Breast epithelium (tissue), 4 donors: Measurements from ENCODE around the gene KLF5. TPM values are rescaled to one million over a fixed set of nuclear protein-coding genes. Genes with fewer than 3 reads are reported as not detected.
"Not testable (repeated sequence)": the region's sequence is repeated elsewhere in the genome, so short reads cannot be mapped to it uniquely, and the experiment has no call there.

ENCODE experiments used
- DNase-seq, 2 donors: peaks; one replicate each; pipeline ENCODE4 v3.0.0-alpha.2; 2019; ENCODE audit warnings: low spot score in 2 of 2
- H3K27ac ChIP-seq, 2 donors: fragments of 200-600 bp; sonication (generic) in 1 of 2; one replicate each; pipeline ENCODE4 v1.5.1; 2016 to 2019; ENCODE audit warnings: mild to moderate bottlenecking in 1 of 2
- H3K27me3 ChIP-seq, 2 donors: fragments of 200-600 bp; sonication (generic) in 1 of 2; one replicate each; pipeline versions ENCODE4 v1.5.1 to v1.6.0; 2017 to 2019; ENCODE audit warnings: control low read depth in 1 of 2, mild to moderate bottlenecking in 1 of 2
- H3K36me3 ChIP-seq: fragments of 200-600 bp; one replicate; pipeline ENCODE4 v1.5.1; 2019
- H3K4me1 ChIP-seq, 2 donors: fragments of 200-600 bp; sonication (generic); one replicate each; pipeline ENCODE4 v1.5.1; 2016 to 2019; ENCODE audit warnings: control low read depth in 1 of 2
- H3K4me3 ChIP-seq, 3 donors: fragments of 200-600 bp; sonication (generic); 1 replicate in 2 of 3; 2 replicates in 1 of 3; pipeline ENCODE4 v1.5.1; 2016 to 2019; ENCODE audit warnings: mild to moderate bottlenecking in 3 of 3, moderate library complexity in 2 of 3
- H3K9me3 ChIP-seq, 2 donors: fragments of 200-600 bp; sonication (generic) in 1 of 2; one replicate each; pipeline ENCODE4 v1.5.1; 2016 to 2019; ENCODE audit warnings: control low read depth in 1 of 2
- CTCF ChIP-seq, 3 donors: fragments of 450-650 bp; IDR thresholded peaks; one replicate each; pipeline ENCODE4 v1.5.1; 2016 to 2017; ENCODE audit warnings: antibody characterized with exemption in 3 of 3, mild to moderate bottlenecking in 3 of 3, moderate library complexity in 3 of 3
- POLR2A ChIP-seq: fragments of 450-650 bp; IDR thresholded peaks from one replicate; pipeline ENCODE4 v1.6.1; 2016; ENCODE audit warnings: antibody characterized with exemption, mild to moderate bottlenecking, moderate library complexity
- POLR2AphosphoS5 ChIP-seq, 3 donors: sonication (generic); formaldehyde crosslinking; IDR thresholded peaks; one replicate each; pipeline ENCODE4 v1.6.1; 2017; ENCODE audit warnings: antibody characterized with exemption in 3 of 3
- intact Hi-C: fragments of 100-400 bp; cut with DNase I; formaldehyde crosslinking; loops from one replicate; pipeline ENCODE4 v1.15.1; 2023; ENCODE audit warnings: low total_unique reads
- total RNA-seq, 3 donors: library from RNA; depleted of rRNA; stranded (reverse); fragments of >200 nt; gene quantifications; one replicate each; pipeline ENCODE4 v1.1.0, GENCODE V29; 2016

Gene KLF5
- total RNA-seq, 3 donors from 2014 or later = 2.2 to 30.7 (median 10.5) TPM

DNA sequence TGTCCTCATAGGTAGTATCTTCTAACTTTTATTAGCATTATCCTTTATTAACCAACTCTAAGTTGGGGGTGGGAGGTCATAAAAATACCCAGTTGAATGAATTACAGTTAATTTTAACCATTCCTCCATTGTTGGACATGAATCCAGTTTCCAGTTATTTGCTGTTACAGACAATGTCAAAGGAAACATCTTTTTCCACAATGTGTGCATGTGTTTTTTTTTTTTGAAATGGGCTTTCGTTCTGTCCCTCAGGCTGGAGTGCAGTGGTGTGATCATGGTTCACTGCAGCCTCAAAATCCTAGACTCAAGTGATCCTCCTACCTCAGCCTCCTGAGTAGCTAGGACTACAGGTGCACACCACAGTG is 32.0 kb downstream of the KLF5 start:
- no peaks in the 10 kb centered on the region for H3K27me3 ChIP-seq
- intact Hi-C loops = no loop called here
- H3K4me1 ChIP-seq = no peaks in the 10 kb centered on the region
- H3K4me3 ChIP-seq = no peak overlapping the region
- TF ChIP-seq POLR2AphosphoS5 (IDR thresholded peaks at IDR 0.05) (no peak), CTCF (IDR thresholded peaks at IDR 0.05) (no peak), POLR2A (no peak)
- H3K27ac ChIP-seq = peak overlapping the region in 1 of 2 donors; percentile 63
- no peak for DNase-seq
- H3K36me3 ChIP-seq = no peaks in the 10 kb centered on the region
- peaks cover 0 to 5% of the 10 kb centered on the region in 2 donors for H3K9me3 ChIP-seq

- Histone ChIP-seq H3K9me3 (peaks cover 0 to 5% of the 10 kb centered on the region in 2 donors), H3K27ac (no peak overlapping the region), H3K27me3 (no peaks in the 10 kb centered on the region), H3K4me1 (no peaks in the 10 kb centered on the region), H3K4me3 (no peak overlapping the region), H3K36me3 (no peaks in the 10 kb centered on the region)
- no peak for TF ChIP-seq POLR2A
- TF ChIP-seq CTCF (IDR thresholded peaks at IDR 0.05) = no peak
- TF ChIP-seq POLR2AphosphoS5 (IDR thresholded peaks at IDR 0.05) = no peak
- intact Hi-C loops = no loop called here
- no peak for DNase-seq
These were observed 34.0 kb downstream of the KLF5 start for GRCh38 chr13:73092829-73093228.

DNA sequence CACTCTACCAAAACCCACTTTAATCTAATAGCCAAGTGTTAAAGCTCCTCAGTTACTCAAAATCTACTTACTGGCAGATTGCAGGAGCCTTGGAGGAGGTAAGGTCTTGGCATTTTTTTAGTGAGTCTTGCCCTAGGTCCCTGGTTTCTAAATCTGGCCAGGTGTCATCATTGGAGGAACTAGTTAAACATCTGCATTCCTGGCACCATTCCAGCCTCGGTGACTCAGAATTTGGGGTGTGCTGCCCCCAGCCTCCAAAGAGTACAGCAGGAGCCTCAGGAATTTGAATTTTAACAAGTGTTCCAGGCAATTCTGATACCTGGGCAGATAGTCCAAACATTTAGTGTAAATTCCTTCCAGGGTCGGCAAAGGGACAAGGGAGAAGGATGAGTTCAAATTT is 37.4 kb downstream of the KLF5 start:
- H3K27ac ChIP-seq = peak overlapping the region in 1 of 2 donors; percentile 6
- intact Hi-C loops = no loop called here
- DNase-seq = no peak
- H3K4me1 ChIP-seq = no peaks in the 10 kb centered on the region
- H3K9me3 ChIP-seq = no peaks in the 10 kb centered on the region
- no peak for TF ChIP-seq CTCF (IDR thresholded peaks at IDR 0.05)
- no peak for TF ChIP-seq POLR2AphosphoS5 (IDR thresholded peaks at IDR 0.05)
- TF ChIP-seq POLR2A = no peak
- no peak overlapping the region for H3K4me3 ChIP-seq
- H3K27me3 ChIP-seq = no peaks in the 10 kb centered on the region
- H3K36me3 ChIP-seq = no peaks in the 10 kb centered on the region

GRCh38 chr13:73096638-73097037 is 37.8 kb downstream of the KLF5 start:
- Histone ChIP-seq H3K27me3 (no peaks in the 10 kb centered on the region), H3K27ac (peak overlapping the region in 1 of 2 donors; percentile 6), H3K4me3 (no peak overlapping the region), H3K36me3 (no peaks in the 10 kb centered on the region), H3K9me3 (no peaks in the 10 kb centered on the region), H3K4me1 (no peaks in the 10 kb centered on the region)
- no peak for DNase-seq
- TF ChIP-seq CTCF (IDR thresholded peaks at IDR 0.05) = no peak
- TF ChIP-seq POLR2AphosphoS5 (IDR thresholded peaks at IDR 0.05) = no peak
- no peak for TF ChIP-seq POLR2A
- intact Hi-C loops = no loop called here

GRCh38 chr13:73100781-73101180 is 42.0 kb downstream of the KLF5 start:
- DNase-seq, H3K4me1 ChIP-seq, intact Hi-C loops, H3K9me3 ChIP-seq, H3K27ac ChIP-seq, H3K36me3 ChIP-seq, H3K4me3 ChIP-seq, H3K27me3 ChIP-seq: not testable (repeated sequence)

DNA sequence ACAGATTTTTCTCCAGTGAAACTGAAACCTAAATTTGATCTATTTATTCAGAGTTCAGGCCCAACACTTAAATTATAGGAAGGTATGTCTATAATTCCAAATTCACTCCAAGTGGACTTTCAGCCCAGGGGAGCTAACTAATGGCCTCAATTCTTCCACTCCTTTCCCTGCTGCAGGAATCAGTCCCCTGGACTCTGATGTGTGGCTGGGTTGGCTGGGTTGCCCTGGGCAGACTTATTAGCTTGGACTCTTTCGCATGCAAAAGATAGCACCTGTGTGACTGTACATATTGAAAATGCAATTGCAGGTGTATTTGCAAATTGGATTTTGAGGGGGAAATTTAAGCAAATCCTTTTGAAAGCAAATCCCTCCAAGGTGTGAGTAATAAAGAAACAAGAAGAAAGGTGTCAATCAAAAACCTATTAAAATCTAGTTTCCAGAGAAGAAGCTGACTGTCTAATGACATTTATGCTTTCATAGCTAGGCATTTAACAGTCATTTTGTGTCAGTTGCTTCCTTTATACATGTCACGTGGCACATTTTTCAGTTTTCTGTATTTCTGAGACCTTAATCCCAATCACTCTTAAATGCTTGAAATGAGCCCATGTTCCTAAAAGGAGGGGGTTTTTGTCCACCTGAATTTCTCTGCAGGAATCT is 42.7 kb downstream of the KLF5 start:
- intact Hi-C loops = no loop called here

More for the DNA sequence above, 42.7 kb downstream of the KLF5 start:
- Histone ChIP-seq H3K9me3 (no peaks in the 10 kb centered on the region), H3K27me3 (no peaks in the 10 kb centered on the region), H3K4me3 (no peak overlapping the region), H3K4me1 (no peaks in the 10 kb centered on the region), H3K27ac (no peak overlapping the region), H3K36me3 (no peaks in the 10 kb centered on the region)
- TF ChIP-seq POLR2AphosphoS5 (IDR thresholded peaks at IDR 0.05) = no peak
- no peak for TF ChIP-seq POLR2A
- no peak for TF ChIP-seq CTCF (IDR thresholded peaks at IDR 0.05)
- DNase-seq = no peak
